Measurements from ENCODE around the gene IL1RAPL2.

DNA sequence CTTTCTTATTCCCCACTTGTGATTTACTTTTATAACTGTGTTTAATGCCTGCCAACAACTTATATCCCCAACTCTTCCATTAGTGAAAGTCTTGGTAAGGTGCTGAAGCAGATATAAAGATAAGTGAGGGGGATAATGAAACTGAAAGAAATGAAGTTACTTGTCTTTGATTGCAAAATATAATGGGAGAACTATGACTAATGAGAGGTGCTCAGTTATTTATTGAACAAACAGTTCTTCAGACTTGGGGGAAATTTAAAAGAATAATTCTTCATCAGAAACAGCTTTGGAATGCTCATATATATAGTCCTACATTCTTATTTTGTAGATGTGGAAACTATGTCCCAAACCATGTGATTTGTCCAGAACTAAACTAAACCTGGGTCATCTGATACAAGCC, 441.0 kb downstream of the IL1RAPL2 start:
- TF ChIP-seq POLR2A (IDR thresholded peaks at IDR 0.05; ENCODE audit: low read depth) = no peak
- TF ChIP-seq, protein P1, sequence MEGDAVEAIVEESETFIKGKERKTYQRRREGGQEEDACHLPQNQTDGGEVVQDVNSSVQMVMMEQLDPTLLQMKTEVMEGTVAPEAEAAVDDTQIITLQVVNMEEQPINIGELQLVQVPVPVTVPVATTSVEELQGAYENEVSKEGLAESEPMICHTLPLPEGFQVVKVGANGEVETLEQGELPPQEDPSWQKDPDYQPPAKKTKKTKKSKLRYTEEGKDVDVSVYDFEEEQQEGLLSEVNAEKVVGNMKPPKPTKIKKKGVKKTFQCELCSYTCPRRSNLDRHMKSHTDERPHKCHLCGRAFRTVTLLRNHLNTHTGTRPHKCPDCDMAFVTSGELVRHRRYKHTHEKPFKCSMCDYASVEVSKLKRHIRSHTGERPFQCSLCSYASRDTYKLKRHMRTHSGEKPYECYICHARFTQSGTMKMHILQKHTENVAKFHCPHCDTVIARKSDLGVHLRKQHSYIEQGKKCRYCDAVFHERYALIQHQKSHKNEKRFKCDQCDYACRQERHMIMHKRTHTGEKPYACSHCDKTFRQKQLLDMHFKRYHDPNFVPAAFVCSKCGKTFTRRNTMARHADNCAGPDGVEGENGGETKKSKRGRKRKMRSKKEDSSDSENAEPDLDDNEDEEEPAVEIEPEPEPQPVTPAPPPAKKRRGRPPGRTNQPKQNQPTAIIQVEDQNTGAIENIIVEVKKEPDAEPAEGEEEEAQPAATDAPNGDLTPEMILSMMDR (IDR thresholded peaks at IDR 0.05) = no peak
- TF ChIP-seq POLR2AphosphoS5 (IDR thresholded peaks at IDR 0.05) = no peak

All from esophagus muscularis mucosa (tissue), 3 donors.